ENCODE measurements around the gene PKNOX2. TPM values are rescaled to one million over a fixed set of nuclear protein-coding genes. Genes with fewer than 3 reads are reported as not detected.

The PKNOX2 gene
- total and polyA plus RNA-seq, 4 donors, result 3.1 to 10.6 (median 7.9) TPM

- H3K4me3 ChIP-seq, result no peak overlapping the region
- 79 to 84% methylated on average over 13 of the region's 13 CpGs for WGBS, 2 donors
- ATAC-seq (ENCODE audit: insufficient read depth, low FRiP score) (no peak), DNase-seq (no peak)
- no peaks in the 10 kb centered on the region for H3K36me3 ChIP-seq (ENCODE audit: control insufficient read depth in 4 of 4, insufficient read depth in 4 of 4, low read length in 4 of 4)
- no peaks in the 10 kb centered on the region for H3K27me3 ChIP-seq (ENCODE audit: control insufficient read depth in 3 of 3, insufficient read depth in 3 of 3, low read length in 2 of 3)
- TF ChIP-seq CTCF (IDR thresholded peaks at IDR 0.05; ENCODE audit: control extremely low read depth, extremely low read depth), result no peak
- no peak overlapping the region for H3K9ac ChIP-seq (ENCODE audit: insufficient read depth in 1 of 2, low read length in 2 of 2)
- H3K27ac ChIP-seq (ENCODE audit: low read depth in 1 of 2, low read length in 1 of 2), result no peak overlapping the region
- H3K4me1 ChIP-seq (ENCODE audit: control insufficient read depth in 5 of 5, insufficient read depth in 5 of 5, low read length in 5 of 5), result peaks cover 0 to 38% (median 24%) of the 10 kb centered on the region in 5 donors
- no peaks in the 10 kb centered on the region for H3K9me3 ChIP-seq (ENCODE audit: control insufficient read depth in 4 of 4, insufficient read depth in 3 of 4, low read length in 3 of 4)
These were observed 179.2 kb downstream of the PKNOX2 start for GRCh38 chr11:125343718-125344131.

- Histone ChIP-seq H3K9me3 (ENCODE audit: control insufficient read depth in 4 of 4, insufficient read depth in 3 of 4, low read length in 3 of 4) (no peaks in the 10 kb centered on the region), H3K36me3 (ENCODE audit: control insufficient read depth in 4 of 4, insufficient read depth in 4 of 4, low read length in 4 of 4) (no peaks in the 10 kb centered on the region), H3K4me1 (ENCODE audit: control insufficient read depth in 5 of 5, insufficient read depth in 5 of 5, low read length in 5 of 5) (peaks cover 0 to 36% (median 12%) of the 10 kb centered on the region in 5 donors), H3K4me3 (no peak overlapping the region), H3K27me3 (ENCODE audit: control insufficient read depth in 3 of 3, insufficient read depth in 3 of 3, low read length in 2 of 3) (no peaks in the 10 kb centered on the region), H3K9ac (ENCODE audit: insufficient read depth in 1 of 2, low read length in 2 of 2) (no peak overlapping the region), H3K27ac (ENCODE audit: low read depth in 1 of 2, low read length in 1 of 2) (peak overlapping the region in 1 of 2 donors; percentile 37)
- no peak for ATAC-seq (ENCODE audit: insufficient read depth, low FRiP score)
- 89 to 98% methylated on average over 4 of the region's 4 CpGs for WGBS, 2 donors
- TF ChIP-seq CTCF (IDR thresholded peaks at IDR 0.05; ENCODE audit: control extremely low read depth, extremely low read depth), result no peak
- DNase-seq, result no peak
These were observed 180.4 kb downstream of the PKNOX2 start for GRCh38 chr11:125344846-125345420.

- Histone ChIP-seq H3K36me3 (ENCODE audit: control insufficient read depth in 4 of 4, insufficient read depth in 4 of 4, low read length in 4 of 4) (no peaks in the 10 kb centered on the region), H3K9ac (ENCODE audit: insufficient read depth in 1 of 2, low read length in 2 of 2) (peak overlapping the region in 1 of 2 donors; percentile 32), H3K4me3 (no peak overlapping the region), H3K4me1 (ENCODE audit: control insufficient read depth in 5 of 5, insufficient read depth in 5 of 5, low read length in 5 of 5) (peaks cover 0 to 36% (median 9%) of the 10 kb centered on the region in 5 donors), H3K27ac (ENCODE audit: low read depth in 1 of 2, low read length in 1 of 2) (peak overlapping the region in 1 of 2 donors; percentile 37), H3K27me3 (ENCODE audit: control insufficient read depth in 3 of 3, insufficient read depth in 3 of 3, low read length in 2 of 3) (no peaks in the 10 kb centered on the region), H3K9me3 (ENCODE audit: control insufficient read depth in 4 of 4, insufficient read depth in 3 of 4, low read length in 3 of 4) (no peaks in the 10 kb centered on the region)
- peak; percentile 46 for TF ChIP-seq CTCF (IDR thresholded peaks at IDR 0.05; ENCODE audit: control extremely low read depth, extremely low read depth)
- peak; percentile 83 to 87 (median 86) for DNase-seq
- peak; percentile 49 for ATAC-seq (ENCODE audit: insufficient read depth, low FRiP score)
- WGBS, 2 donors, result 37 to 43% methylated on average over 19 to 20 of the region's 20 CpGs
These were observed 181.0 kb downstream of the PKNOX2 start for GRCh38 chr11:125345421-125346178.

All from lung (tissue), 12 donors.